ENCODE results near the gene RNASE4. TPM values are rescaled to one million over a fixed set of nuclear protein-coding genes. Genes with fewer than 3 reads are reported as not detected.

Gene RNASE4
- total RNA-seq, 4 donors from 2014 or later, result 61.9 to 107 (median 82.9) TPM

DNA sequence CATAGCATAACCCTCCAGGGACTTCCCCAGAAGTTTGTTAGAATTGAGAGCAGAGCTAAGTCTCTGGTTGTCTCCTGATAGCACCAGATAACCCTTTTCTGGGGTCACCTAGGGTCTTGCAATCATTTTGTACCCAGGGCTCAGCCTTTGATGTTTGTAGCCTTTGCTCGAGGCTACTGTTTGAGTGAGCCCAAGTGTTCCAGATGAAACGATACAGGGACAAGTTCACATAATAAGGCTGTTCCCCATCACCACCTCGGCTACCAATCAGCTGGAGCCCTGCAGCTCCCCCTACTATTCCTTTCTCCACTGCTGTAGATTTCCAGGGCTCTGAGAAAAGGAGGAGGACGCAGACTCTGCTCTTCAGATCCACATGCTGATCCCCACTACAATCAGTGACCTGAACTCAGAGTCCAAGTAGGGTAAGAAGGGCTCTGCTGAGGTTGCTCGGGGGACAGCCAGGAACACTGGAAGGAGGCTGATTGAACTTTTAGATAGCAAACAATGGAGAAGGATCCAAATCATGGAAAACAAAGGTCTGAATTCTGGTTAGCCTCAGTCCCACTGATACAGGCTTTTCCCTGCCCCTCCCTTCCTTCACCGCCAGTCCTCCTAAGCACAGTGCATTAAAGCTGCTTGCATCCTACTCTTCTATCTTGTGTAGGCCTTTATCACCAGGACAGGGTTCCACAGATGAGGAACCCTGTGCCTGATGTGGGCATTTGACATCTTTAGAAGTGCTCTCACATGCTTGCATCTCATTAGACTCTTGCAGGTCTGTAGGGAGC lies 61.4 kb downstream of the RNASE4 start, which contains the start of gene EDDM3A:
Gene EDDM3A, plus strand, starts transcription at position 317 of the 788 bp plus-strand sequence. CDS start 1,694 bp downstream, outside the sequence.
- no peak within 1 kb of the TSS for H3K27ac ChIP-seq (replicated peaks in 1 of 4)
- H3K4me1 ChIP-seq, result no peaks in the 10 kb centered on the region
- TF ChIP-seq, protein P1, sequence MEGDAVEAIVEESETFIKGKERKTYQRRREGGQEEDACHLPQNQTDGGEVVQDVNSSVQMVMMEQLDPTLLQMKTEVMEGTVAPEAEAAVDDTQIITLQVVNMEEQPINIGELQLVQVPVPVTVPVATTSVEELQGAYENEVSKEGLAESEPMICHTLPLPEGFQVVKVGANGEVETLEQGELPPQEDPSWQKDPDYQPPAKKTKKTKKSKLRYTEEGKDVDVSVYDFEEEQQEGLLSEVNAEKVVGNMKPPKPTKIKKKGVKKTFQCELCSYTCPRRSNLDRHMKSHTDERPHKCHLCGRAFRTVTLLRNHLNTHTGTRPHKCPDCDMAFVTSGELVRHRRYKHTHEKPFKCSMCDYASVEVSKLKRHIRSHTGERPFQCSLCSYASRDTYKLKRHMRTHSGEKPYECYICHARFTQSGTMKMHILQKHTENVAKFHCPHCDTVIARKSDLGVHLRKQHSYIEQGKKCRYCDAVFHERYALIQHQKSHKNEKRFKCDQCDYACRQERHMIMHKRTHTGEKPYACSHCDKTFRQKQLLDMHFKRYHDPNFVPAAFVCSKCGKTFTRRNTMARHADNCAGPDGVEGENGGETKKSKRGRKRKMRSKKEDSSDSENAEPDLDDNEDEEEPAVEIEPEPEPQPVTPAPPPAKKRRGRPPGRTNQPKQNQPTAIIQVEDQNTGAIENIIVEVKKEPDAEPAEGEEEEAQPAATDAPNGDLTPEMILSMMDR (IDR thresholded peaks at IDR 0.05), result no peak
- TF ChIP-seq POLR2A (IDR thresholded peaks at IDR 0.05; ENCODE audit: low read depth), result no peak
- no peak for TF ChIP-seq EP300 (IDR thresholded peaks at IDR 0.05)
- TF ChIP-seq POLR2AphosphoS5 (IDR thresholded peaks at IDR 0.05), result no peak
- WGBS, result 73% methylated on average over 6 of the region's 6 CpGs
- no peaks in the 10 kb centered on the region for H3K9me3 ChIP-seq
- no peaks in the 10 kb centered on the region for H3K36me3 ChIP-seq
- DNase-seq (ENCODE audit: extremely low spot score), result no peak
- H3K27me3 ChIP-seq, result no peaks in the 10 kb centered on the region
- no peak within 1 kb of the TSS for H3K4me3 ChIP-seq
- intact Hi-C loops (cut with DNase I), result no loop called here

DNA sequence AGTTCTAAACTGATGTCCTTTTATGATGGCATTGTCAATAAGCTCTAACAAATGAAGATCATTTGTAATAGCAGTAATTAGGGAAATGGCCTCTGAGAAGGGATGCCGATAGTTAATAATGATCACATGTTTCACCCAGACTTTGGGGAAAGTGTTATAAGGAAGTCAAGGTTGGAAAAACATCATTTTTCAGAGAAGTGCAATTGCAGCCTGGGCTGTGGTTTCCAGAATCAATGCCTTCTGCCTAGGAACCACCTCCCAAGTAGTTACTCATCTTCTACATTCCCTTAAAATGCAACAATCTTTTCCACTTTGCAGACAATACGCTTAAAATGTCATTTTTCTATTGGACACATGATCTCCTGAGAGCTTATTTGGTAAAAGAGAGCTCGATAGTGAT lies 62.2 kb downstream of the RNASE4 start:
- Histone ChIP-seq H3K9me3 (peaks cover 0 to 1% (median under 1%) of the 10 kb centered on the region in 4 donors), H3K27ac (replicated peaks in 1 of 4) (no peak overlapping the region), H3K36me3 (no peaks in the 10 kb centered on the region), H3K4me1 (no peaks in the 10 kb centered on the region), H3K4me3 (no peak overlapping the region), H3K27me3 (no peaks in the 10 kb centered on the region)
- TF ChIP-seq, protein P1 (IDR thresholded peaks at IDR 0.05), result no peak
- TF ChIP-seq POLR2AphosphoS5 (IDR thresholded peaks at IDR 0.05), result no peak
- no peak for TF ChIP-seq EP300 (IDR thresholded peaks at IDR 0.05)
- no peak for TF ChIP-seq POLR2A (IDR thresholded peaks at IDR 0.05; ENCODE audit: low read depth)
- intact Hi-C loops (cut with DNase I), result no loop called here
- no peak for DNase-seq (ENCODE audit: extremely low spot score)
- 92% methylated on average over 3 of the region's 3 CpGs for WGBS

DNA sequence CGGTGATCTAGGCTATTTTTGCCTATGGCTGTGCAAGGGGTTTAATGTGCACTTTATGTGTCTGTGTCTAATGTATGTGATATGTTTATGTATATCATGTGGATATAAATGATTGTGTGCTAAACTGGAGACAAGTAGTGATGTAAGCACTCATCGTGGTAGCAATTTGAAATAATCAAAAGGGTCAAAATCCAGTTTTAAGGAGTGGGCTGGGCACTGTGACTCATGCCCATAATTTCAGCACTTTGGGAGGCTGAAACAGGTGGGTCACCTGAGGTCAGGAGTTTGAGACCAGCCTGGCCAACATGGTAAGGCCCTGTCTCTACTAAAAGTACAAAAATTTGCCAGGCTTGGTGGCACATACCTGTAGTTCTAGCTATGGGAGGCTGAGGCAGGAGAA lies 64.1 kb downstream of the RNASE4 start:
- Histone ChIP-seq H3K27ac (replicated peaks in 1 of 4) (no peak overlapping the region), H3K4me3 (no peak overlapping the region), H3K27me3 (no peaks in the 10 kb centered on the region), H3K4me1 (no peaks in the 10 kb centered on the region), H3K36me3 (no peaks in the 10 kb centered on the region), H3K9me3 (peaks cover 0 to 16% (median 12%) of the 10 kb centered on the region in 4 donors)
- DNase-seq (ENCODE audit: extremely low spot score), result no peak
- intact Hi-C loops (cut with DNase I), result no loop called here
- whole genome bisulfite sequencing, result 94% methylated on average over 2 of the region's 2 CpGs
- TF ChIP-seq EP300 (IDR thresholded peaks at IDR 0.05) (no peak), POLR2A (IDR thresholded peaks at IDR 0.05; ENCODE audit: low read depth) (no peak), POLR2AphosphoS5 (IDR thresholded peaks at IDR 0.05) (no peak)
- TF ChIP-seq, protein P1 (IDR thresholded peaks at IDR 0.05), result no peak

DNA sequence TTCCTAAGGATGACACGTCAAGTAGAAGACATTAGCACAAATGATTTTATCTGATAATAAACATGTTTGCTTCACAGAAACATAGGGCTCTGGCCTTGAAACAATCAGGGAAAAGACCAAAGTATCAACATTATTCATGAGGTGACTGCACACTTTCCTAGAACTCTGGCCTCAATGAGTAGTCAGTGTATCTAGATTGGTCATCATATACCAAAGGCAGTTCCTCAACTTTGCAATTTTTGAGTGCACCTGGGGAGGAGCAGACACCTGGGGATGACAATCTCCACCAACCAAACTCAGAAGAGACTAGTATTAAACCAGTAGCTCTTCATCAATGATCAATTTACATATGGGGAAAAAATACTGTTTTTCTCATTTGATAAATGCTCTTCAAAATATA lies 65.8 kb downstream of the RNASE4 start:
- intact Hi-C loops (cut with DNase I), result no loop called here
- no peaks in the 10 kb centered on the region for H3K27me3 ChIP-seq
- 79% methylated on average over 1 of the region's 1 CpG for WGBS

More for the DNA sequence above, 65.8 kb downstream of the RNASE4 start:
- H3K9me3 ChIP-seq, result peaks cover 0 to 16% (median 12%) of the 10 kb centered on the region in 4 donors
- no peak for DNase-seq (ENCODE audit: extremely low spot score)
- TF ChIP-seq POLR2AphosphoS5 (IDR thresholded peaks at IDR 0.05), result no peak
- TF ChIP-seq, protein P1 (IDR thresholded peaks at IDR 0.05), result no peak
- no peak for TF ChIP-seq EP300 (IDR thresholded peaks at IDR 0.05)
- no peak for TF ChIP-seq POLR2A (IDR thresholded peaks at IDR 0.05; ENCODE audit: low read depth)
- H3K4me3 ChIP-seq, result no peak overlapping the region
- H3K27ac ChIP-seq (replicated peaks in 1 of 4), result no peak overlapping the region
- no peaks in the 10 kb centered on the region for H3K36me3 ChIP-seq
- peaks cover 0 to 3% (median 0%) of the 10 kb centered on the region in 4 donors for H3K4me1 ChIP-seq

Small RNA genes within 50 kb of the gene (small RNA-seq; reads per million reads assigned to genes)
- gene RF00019, result 0 reads per million in 3 donors

Other genes starting within 250 kb of the RNASE4 start
- under 1 TPM; 0.50 to 0.92 (median 0.77) TPM for gene KLHL33, start 248.4 kb upstream of the RNASE4 start, total RNA-seq
- 10 to 100 TPM; 23.5 to 36.8 (median 24.8) TPM for gene OSGEP, start 229.7 kb upstream of the RNASE4 start, total RNA-seq
- 100 to 1,000 TPM; 101 to 105 (median 104) TPM for gene APEX1, start 229.3 kb upstream of the RNASE4 start, total RNA-seq
- 10 to 100 TPM; 18.7 to 27.9 (median 24.5) TPM for gene PIP4P1, start 223.1 kb upstream of the RNASE4 start, total RNA-seq
- 10 to 100 TPM in 3 of 4 donors, 1 to 10 TPM in 1; 4.2 to 85.2 (median 14.2) TPM for gene PNP, start 215.2 kb upstream of the RNASE4 start, total RNA-seq
- gene RNASE10, start 179.0 kb upstream of the RNASE4 start, total RNA-seq, result not detected
- not detected for gene RNASE9, start 123.5 kb upstream of the RNASE4 start, total RNA-seq
- not detected for gene RNASE11, start 96.6 kb upstream of the RNASE4 start, total RNA-seq
- not detected for gene RNASE12, start 93.2 kb upstream of the RNASE4 start, total RNA-seq
- gene OR6S1, start 42.9 kb upstream of the RNASE4 start, total RNA-seq, result not detected
- 10 to 100 TPM; 13.7 to 30.6 (median 19.8) TPM for gene ANG, start 4.2 kb downstream of the RNASE4 start, total RNA-seq
- gene EDDM3A, start 61.3 kb downstream of the RNASE4 start, total RNA-seq, result not detected
- not detected for gene EDDM3B, start 83.8 kb downstream of the RNASE4 start, total RNA-seq
- gene RNASE6, start 96.7 kb downstream of the RNASE4 start, total RNA-seq, result 10 to 100 TPM in 1 of 4 donors, 1 to 10 TPM in 3; 5.2 to 23.9 (median 8.0) TPM
- gene RNASE1, start 118.3 kb downstream of the RNASE4 start, total RNA-seq, result 100 to 1,000 TPM; 270 to 766 (median 341) TPM
- under 1 TPM in 2 of 4 donors, not detected in 2; 0.52 to 0.83 TPM for gene RNASE3, start 206.8 kb downstream of the RNASE4 start, total RNA-seq

Data from esophagus muscularis mucosa (tissue), 4 donors.